Prostate gland (tissue), 2 donors: ENCODE results near the gene LRRC74A.

Source experiments
- CTCF ChIP-seq, 4 experiments: fragments of 200-600 bp in 2 of 4; fragments of 450-650 bp in 2 of 4; sonication (generic) in 2 of 4; IDR thresholded peaks; 1 replicate in 3 of 4; 2 replicates in 1 of 4; pipeline ENCODE4 v1.5.1; 2016 to 2019; ENCODE audit warnings: antibody characterized with exemption in 4 of 4, mild to moderate bottlenecking in 2 of 4, moderate library complexity in 2 of 4
- POLR2A ChIP-seq: fragments of 450-650 bp; IDR thresholded peaks from one replicate; pipeline ENCODE4 v1.6.1; 2016; ENCODE audit warnings: antibody characterized with exemption, mild to moderate bottlenecking
- POLR2AphosphoS5 ChIP-seq: sonication (generic); formaldehyde crosslinking; IDR thresholded peaks from one replicate; pipeline ENCODE4 v1.6.1; 2017; ENCODE audit warnings: antibody characterized with exemption

GRCh38 chr14:76880449-76880848 is 54.2 kb downstream of the LRRC74A start:
- TF ChIP-seq CTCF (IDR thresholded peaks at IDR 0.05) (no peak), POLR2A (no peak), POLR2AphosphoS5 (no peak)
